AG10803 (cell line): ENCODE data around the gene RFX8.

Experiments used
- DNase-seq: peaks from one replicate; pipeline ENCODE4 v3.0.0; 2010; ENCODE audit warnings: low read depth
- H3K4me3 ChIP-seq: 2 replicates; pipeline ENCODE4 v1.5.1; 2011; ENCODE audit warnings: mild to moderate bottlenecking, low read length, control low read depth
- CTCF ChIP-seq: conservative IDR thresholded peaks from 2 replicates; pipeline ENCODE4 v1.5.1; 2011; ENCODE audit warnings: mild to moderate bottlenecking, low read length, control low read depth, inconsistent platforms

RFX8 gene

GRCh38 chr2:101368376-101368775 is 106.5 kb downstream of the RFX8 start:
- DNase-seq, result no peak
- no peak overlapping the region for H3K4me3 ChIP-seq
- TF ChIP-seq CTCF, result no peak

GRCh38 chr2:101367508-101367907 is 107.4 kb downstream of the RFX8 start:
- no peak for TF ChIP-seq CTCF
- DNase-seq, result no peak
- no peak overlapping the region for H3K4me3 ChIP-seq

GRCh38 chr2:101364878-101365277 is 110.0 kb downstream of the RFX8 start:
- H3K4me3 ChIP-seq, result no peak overlapping the region
- DNase-seq, result no peak
- TF ChIP-seq CTCF, result no peak

- no peak overlapping the region for H3K4me3 ChIP-seq
- no peak for DNase-seq
- TF ChIP-seq CTCF, result no peak
Measured at GRCh38 chr2:101362777-101363176, 112.1 kb downstream of the RFX8 start.

GRCh38 chr2:101362316-101362715 is 112.6 kb downstream of the RFX8 start:
- TF ChIP-seq CTCF, result no peak
- DNase-seq, result no peak
- no peak overlapping the region for H3K4me3 ChIP-seq

GRCh38 chr2:101361522-101361921 is 113.4 kb downstream of the RFX8 start:
- no peak overlapping the region for H3K4me3 ChIP-seq
- DNase-seq, result no peak
- TF ChIP-seq CTCF, result no peak

- H3K4me3 ChIP-seq, result no peak overlapping the region
- TF ChIP-seq CTCF, result no peak
- no peak for DNase-seq
Measured at GRCh38 chr2:101361121-101361520, 113.8 kb downstream of the RFX8 start.
